Measurements from ENCODE around the gene KRT84. TPM values are rescaled to one million over a fixed set of nuclear protein-coding genes. Genes with fewer than 3 reads are reported as not detected.

The KRT84 gene
- total RNA-seq, 1 donor from 2014 or later, result not detected

GRCh38 chr12:52335598-52336262, 49.7 kb downstream of the KRT84 start:
- H3K27me3 ChIP-seq (ENCODE audit: control insufficient read depth, insufficient read depth, low read length), result no peaks in the 10 kb centered on the region
- FAIRE-seq, result no peak
- no peak overlapping the region for H3K4me3 ChIP-seq (ENCODE audit: low read depth, low read length)
- H3K36me3 ChIP-seq (ENCODE audit: control insufficient read depth, insufficient read depth, low read length), result no peaks in the 10 kb centered on the region
- DNase-seq (ENCODE audit: low read depth), result no peak
- TF ChIP-seq CTCF (IDR thresholded peaks at IDR 0.05; ENCODE audit: insufficient read depth, low read length, severe bottlenecking), result no peak

- no peaks in the 10 kb centered on the region for H3K36me3 ChIP-seq (ENCODE audit: control insufficient read depth, insufficient read depth, low read length)
- FAIRE-seq, result no peak
- no peak for DNase-seq (ENCODE audit: low read depth)
- no peak for TF ChIP-seq CTCF (IDR thresholded peaks at IDR 0.05; ENCODE audit: insufficient read depth, low read length, severe bottlenecking)
- H3K27me3 ChIP-seq (ENCODE audit: control insufficient read depth, insufficient read depth, low read length), result no peaks in the 10 kb centered on the region
- no peak overlapping the region for H3K4me3 ChIP-seq (ENCODE audit: low read depth, low read length)
Measured at GRCh38 chr12:52334185-52334584, 51.3 kb downstream of the KRT84 start.

- H3K36me3 ChIP-seq (ENCODE audit: control insufficient read depth, insufficient read depth, low read length), result no peaks in the 10 kb centered on the region
- no peaks in the 10 kb centered on the region for H3K27me3 ChIP-seq (ENCODE audit: control insufficient read depth, insufficient read depth, low read length)
- no peak for DNase-seq (ENCODE audit: low read depth)
- no peak for FAIRE-seq
- no peak for TF ChIP-seq CTCF (IDR thresholded peaks at IDR 0.05; ENCODE audit: insufficient read depth, low read length, severe bottlenecking)
- no peak overlapping the region for H3K4me3 ChIP-seq (ENCODE audit: low read depth, low read length)
Measured at GRCh38 chr12:52333321-52333720, 52.1 kb downstream of the KRT84 start.

- no peak for DNase-seq (ENCODE audit: low read depth)
- peak; percentile 32 for FAIRE-seq
- Histone ChIP-seq H3K36me3 (ENCODE audit: control insufficient read depth, insufficient read depth, low read length) (no peaks in the 10 kb centered on the region), H3K4me3 (ENCODE audit: low read depth, low read length) (no peak overlapping the region), H3K27me3 (ENCODE audit: control insufficient read depth, insufficient read depth, low read length) (no peaks in the 10 kb centered on the region)
- no peak for TF ChIP-seq CTCF (IDR thresholded peaks at IDR 0.05; ENCODE audit: insufficient read depth, low read length, severe bottlenecking)
Measured at GRCh38 chr12:52332381-52332780, 53.1 kb downstream of the KRT84 start.

GRCh38 chr12:52331833-52332232, 53.6 kb downstream of the KRT84 start:
- DNase-seq (ENCODE audit: low read depth) (no peak), FAIRE-seq (no peak)
- Histone ChIP-seq H3K4me3 (ENCODE audit: low read depth, low read length) (no peak overlapping the region), H3K36me3 (ENCODE audit: control insufficient read depth, insufficient read depth, low read length) (no peaks in the 10 kb centered on the region), H3K27me3 (ENCODE audit: control insufficient read depth, insufficient read depth, low read length) (no peaks in the 10 kb centered on the region)
- TF ChIP-seq CTCF (IDR thresholded peaks at IDR 0.05; ENCODE audit: insufficient read depth, low read length, severe bottlenecking), result no peak

- TF ChIP-seq CTCF (IDR thresholded peaks at IDR 0.05; ENCODE audit: insufficient read depth, low read length, severe bottlenecking), result no peak
- H3K4me3 ChIP-seq (ENCODE audit: low read depth, low read length), result no peak overlapping the region
- peak; percentile 18 for FAIRE-seq
Measured at GRCh38 chr12:52331039-52331438, 54.4 kb downstream of the KRT84 start.

More at GRCh38 chr12:52331039-52331438, 54.4 kb downstream of the KRT84 start:
- no peak for DNase-seq (ENCODE audit: low read depth)
- Histone ChIP-seq H3K36me3 (ENCODE audit: control insufficient read depth, insufficient read depth, low read length) (no peaks in the 10 kb centered on the region), H3K27me3 (ENCODE audit: control insufficient read depth, insufficient read depth, low read length) (no peaks in the 10 kb centered on the region)

Measured in bronchial epithelial cell (primary cell).